GM23338 (cell line): ENCODE results near the gene SVOPL. TPM values are rescaled to one million over a fixed set of nuclear protein-coding genes. Genes with fewer than 3 reads are reported as not detected.

ENCODE experiments used
- ATAC-seq: fragments of 200-7000 bp; cut with Tn5 transposase; 3 replicates; pipeline ENCODE4 v1.9.1; 2020
- DNase-seq: peaks from one replicate; pipeline ENCODE4 v3.0.0-alpha.2; 2015; ENCODE audit warnings: low spot score
- H2AFZ ChIP-seq: fragments of 200-600 bp; sonication (generic); 2 replicates; pipeline ENCODE4 v1.8.0; 2016; ENCODE audit warnings: antibody characterized with exemption, mild to moderate bottlenecking, moderate library complexity
- H3F3A ChIP-seq: fragments of 200-600 bp; sonication (generic); replicated peaks from 2 replicates; pipeline ENCODE4 v1.8.0; 2017; ENCODE audit warnings: antibody characterized with exemption, mixed run types, low read depth
- H3K27ac ChIP-seq: fragments of 200-600 bp; sonication (generic); 2 replicates; pipeline ENCODE4 v1.6.1; 2016; ENCODE audit warnings: low read depth
- H3K27me3 ChIP-seq: fragments of 200-600 bp; sonication (generic); 2 replicates; pipeline ENCODE4 v1.8.0; 2016; ENCODE audit warnings: mild to moderate bottlenecking, mixed run types, moderate library complexity; ENCODE audit not compliant: insufficient read depth
- H3K36me3 ChIP-seq: fragments of 200-600 bp; sonication (generic); 2 replicates; pipeline ENCODE4 v1.8.0; 2016; ENCODE audit warnings: mild to moderate bottlenecking; ENCODE audit not compliant: insufficient read depth
- H3K4me1 ChIP-seq: fragments of 200-600 bp; sonication (generic); 2 replicates; pipeline ENCODE4 v1.8.0; 2016; ENCODE audit warnings: mild to moderate bottlenecking, moderate library complexity; ENCODE audit not compliant: insufficient read depth
- H3K4me2 ChIP-seq: fragments of 200-600 bp; sonication (generic); 2 replicates; pipeline ENCODE4 v1.7.1; 2017; ENCODE audit warnings: mixed run types
- H3K4me3 ChIP-seq: fragments of 200-600 bp; sonication (generic); 2 replicates; pipeline ENCODE4 v1.6.1; 2016; ENCODE audit warnings: mixed run types
- H3K79me2 ChIP-seq: fragments of 200-600 bp; sonication (generic); replicated peaks from 2 replicates; pipeline ENCODE4 v1.8.0; 2017; ENCODE audit warnings: mild to moderate bottlenecking; ENCODE audit not compliant: insufficient read depth
- H3K9me2 ChIP-seq: fragments of 200-600 bp; sonication (generic); 2 replicates; pipeline ENCODE4 v1.8.0; 2017; ENCODE audit not compliant: insufficient read depth
- H4K20me1 ChIP-seq: fragments of 200-600 bp; sonication (generic); replicated peaks from 2 replicates; pipeline ENCODE4 v1.8.0; 2017; ENCODE audit warnings: mild to moderate bottlenecking; ENCODE audit not compliant: insufficient read depth
- H3K27ac Mint-ChIP-seq: 2 replicates; pipeline ENCODE4 v1.8.0; 2020; ENCODE audit warnings: inconsistent platforms, mild to moderate bottlenecking, moderate library complexity, mixed read lengths
- H3K27me3 Mint-ChIP-seq: 3 replicates; pipeline ENCODE4 v1.8.0; 2022; ENCODE audit warnings: low read depth, mild to moderate bottlenecking, moderate library complexity, mixed read lengths, inconsistent platforms; ENCODE audit not compliant: insufficient read depth, poor library complexity
- H3K36me3 Mint-ChIP-seq: 3 replicates; pipeline ENCODE4 v1.8.0; 2021; ENCODE audit warnings: low read depth, mild to moderate bottlenecking, inconsistent platforms, moderate library complexity, mixed read lengths
- H3K4me1 Mint-ChIP-seq: 3 replicates; pipeline ENCODE4 v1.8.0; 2020; ENCODE audit warnings: mild to moderate bottlenecking, inconsistent platforms, mixed read lengths
- H3K4me3 Mint-ChIP-seq: 3 replicates; pipeline ENCODE4 v1.8.0; 2021; ENCODE audit warnings: moderate library complexity, mild to moderate bottlenecking, inconsistent platforms, mixed read lengths
- H3K9me3 Mint-ChIP-seq: 3 replicates; pipeline ENCODE4 v1.8.0; 2020; ENCODE audit warnings: moderate library complexity, mild to moderate bottlenecking, inconsistent platforms, mixed read lengths
- EZH2 ChIP-seq: fragments of 200-600 bp; sonication (generic); IDR thresholded peaks from one replicate; pipeline ENCODE4 v1.8.0; 2017; ENCODE audit warnings: antibody characterized with exemption, mild to moderate bottlenecking, low read depth; ENCODE audit not compliant: unreplicated experiment
- EZH2phosphoT487 ChIP-seq: fragments of 200-600 bp; sonication (generic); IDR thresholded peaks from one replicate; pipeline ENCODE4 v1.8.1; 2018; ENCODE audit warnings: antibody characterized with exemption; ENCODE audit not compliant: unreplicated experiment
- JUNB ChIP-seq: IDR thresholded peaks from one replicate; pipeline ENCODE4 v1.6.1; 2016; ENCODE audit warnings: antibody characterized with exemption; ENCODE audit not compliant: unreplicated experiment
- POLR2AphosphoS5 ChIP-seq: IDR thresholded peaks from 2 replicates; pipeline ENCODE4 v1.6.1; 2016; ENCODE audit warnings: antibody characterized with exemption, low read depth
- STAT1 ChIP-seq: IDR thresholded peaks from one replicate; pipeline ENCODE4 v1.6.1; 2016; ENCODE audit warnings: antibody characterized with exemption; ENCODE audit not compliant: unreplicated experiment
- ZNF114 ChIP-seq: fragments of 250-450 bp; sonication (Bioruptor Pico); IDR thresholded peaks from 2 replicates; pipeline ENCODE4 v1.5.0; 2020; ENCODE audit warnings: mild to moderate bottlenecking, moderate library complexity
- ZNF331 ChIP-seq: fragments of 250-450 bp; sonication (Bioruptor Pico); IDR thresholded peaks from 2 replicates; pipeline ENCODE4 v1.5.0; 2020; ENCODE audit warnings: low read depth, mild to moderate bottlenecking, moderate library complexity
- polyA plus RNA-seq: library from polyadenylated mRNA; unstranded; fragments of >200 nt; fragmentation: Nextera tagmentation; extraction: Ambion mirVana; gene quantifications from 2 replicates; pipeline ENCODE4 v1.2.1, GENCODE V29; 2016
- total RNA-seq: library from RNA; depleted of rRNA; stranded (reverse); fragments of >200 nt; shearing (Covaris generic); gene quantifications from 2 replicates; pipeline ENCODE4 v1.2.3, GENCODE V29; 2014
- TF ChIP-seq, protein P1 (sequence below): IDR thresholded peaks from 2 replicates; pipeline ENCODE4 v1.6.1; 2016; ENCODE audit warnings: antibody characterized with exemption
- TF ChIP-seq, protein P2 (sequence below): IDR thresholded peaks from one replicate; pipeline ENCODE4 v1.6.1; 2018; ENCODE audit warnings: antibody characterized with exemption; ENCODE audit not compliant: unreplicated experiment
- TF ChIP-seq, protein P3 (sequence below): fragments of 250-450 bp; sonication (Bioruptor Pico); IDR thresholded peaks from 2 replicates; pipeline ENCODE4 v1.5.0; 2020; ENCODE audit warnings: mild to moderate bottlenecking, moderate library complexity

Gene SVOPL
- total and polyA plus RNA-seq, 2 experiments from 2014 or later, result 1.4 to 2.1 TPM

DNA sequence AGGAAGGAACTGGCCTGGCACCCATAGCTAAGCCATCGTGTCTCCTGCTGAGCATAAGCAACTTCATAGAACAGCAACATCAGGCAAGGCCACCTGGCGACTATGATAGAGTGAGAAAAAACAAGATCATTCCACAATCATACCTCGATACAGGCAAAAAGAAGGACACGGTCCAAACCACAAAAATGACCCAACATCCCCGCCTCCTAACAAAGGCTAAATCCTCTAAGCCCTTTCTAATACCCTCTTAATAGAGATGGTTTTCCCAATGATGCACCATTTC is 40.2 kb upstream of the SVOPL start:
- Histone ChIP-seq H3K4me1 (no peaks in the 10 kb centered on the region), H3K4me2 (no peak overlapping the region), H3K4me3 (no peak overlapping the region), H3K27me3 (no peaks in the 10 kb centered on the region), H3F3A (no peaks in the 10 kb centered on the region), H3K36me3 (no peaks in the 10 kb centered on the region), H2AFZ (no peak overlapping the region), H4K20me1 (no peaks in the 10 kb centered on the region), H3K27ac (no peak overlapping the region), H3K79me2 (no peaks in the 10 kb centered on the region), H3K9me2 (no peaks in the 10 kb centered on the region)
- H3K4me3 Mint-ChIP-seq, result no peak overlapping the region
- peaks cover 3% of the 10 kb centered on the region; the same call in 1 of the 3 replicates for H3K9me3 Mint-ChIP-seq
- TF ChIP-seq EZH2phosphoT487 (no peak), ZNF331 (CRISPR knock-in tag) (no peak), JUNB (no peak), EZH2 (no peak), ZNF114 (no peak), STAT1 (no peak)
- TF ChIP-seq, protein P1, sequence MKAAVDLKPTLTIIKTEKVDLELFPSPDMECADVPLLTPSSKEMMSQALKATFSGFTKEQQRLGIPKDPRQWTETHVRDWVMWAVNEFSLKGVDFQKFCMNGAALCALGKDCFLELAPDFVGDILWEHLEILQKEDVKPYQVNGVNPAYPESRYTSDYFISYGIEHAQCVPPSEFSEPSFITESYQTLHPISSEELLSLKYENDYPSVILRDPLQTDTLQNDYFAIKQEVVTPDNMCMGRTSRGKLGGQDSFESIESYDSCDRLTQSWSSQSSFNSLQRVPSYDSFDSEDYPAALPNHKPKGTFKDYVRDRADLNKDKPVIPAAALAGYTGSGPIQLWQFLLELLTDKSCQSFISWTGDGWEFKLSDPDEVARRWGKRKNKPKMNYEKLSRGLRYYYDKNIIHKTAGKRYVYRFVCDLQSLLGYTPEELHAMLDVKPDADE, result no peak
- TF ChIP-seq, protein P2, sequence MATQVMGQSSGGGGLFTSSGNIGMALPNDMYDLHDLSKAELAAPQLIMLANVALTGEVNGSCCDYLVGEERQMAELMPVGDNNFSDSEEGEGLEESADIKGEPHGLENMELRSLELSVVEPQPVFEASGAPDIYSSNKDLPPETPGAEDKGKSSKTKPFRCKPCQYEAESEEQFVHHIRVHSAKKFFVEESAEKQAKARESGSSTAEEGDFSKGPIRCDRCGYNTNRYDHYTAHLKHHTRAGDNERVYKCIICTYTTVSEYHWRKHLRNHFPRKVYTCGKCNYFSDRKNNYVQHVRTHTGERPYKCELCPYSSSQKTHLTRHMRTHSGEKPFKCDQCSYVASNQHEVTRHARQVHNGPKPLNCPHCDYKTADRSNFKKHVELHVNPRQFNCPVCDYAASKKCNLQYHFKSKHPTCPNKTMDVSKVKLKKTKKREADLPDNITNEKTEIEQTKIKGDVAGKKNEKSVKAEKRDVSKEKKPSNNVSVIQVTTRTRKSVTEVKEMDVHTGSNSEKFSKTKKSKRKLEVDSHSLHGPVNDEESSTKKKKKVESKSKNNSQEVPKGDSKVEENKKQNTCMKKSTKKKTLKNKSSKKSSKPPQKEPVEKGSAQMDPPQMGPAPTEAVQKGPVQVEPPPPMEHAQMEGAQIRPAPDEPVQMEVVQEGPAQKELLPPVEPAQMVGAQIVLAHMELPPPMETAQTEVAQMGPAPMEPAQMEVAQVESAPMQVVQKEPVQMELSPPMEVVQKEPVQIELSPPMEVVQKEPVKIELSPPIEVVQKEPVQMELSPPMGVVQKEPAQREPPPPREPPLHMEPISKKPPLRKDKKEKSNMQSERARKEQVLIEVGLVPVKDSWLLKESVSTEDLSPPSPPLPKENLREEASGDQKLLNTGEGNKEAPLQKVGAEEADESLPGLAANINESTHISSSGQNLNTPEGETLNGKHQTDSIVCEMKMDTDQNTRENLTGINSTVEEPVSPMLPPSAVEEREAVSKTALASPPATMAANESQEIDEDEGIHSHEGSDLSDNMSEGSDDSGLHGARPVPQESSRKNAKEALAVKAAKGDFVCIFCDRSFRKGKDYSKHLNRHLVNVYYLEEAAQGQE, result no peak
- peaks cover 17% of the 10 kb centered on the region for H3K4me1 Mint-ChIP-seq
- DNase-seq, result no peak
- H3K27me3 Mint-ChIP-seq, result peaks cover 6% of the 10 kb centered on the region
- ATAC-seq, result no peak
- H3K36me3 Mint-ChIP-seq, result 0 out of 3 replicates have a peak, but pooled peaks cover 3% of the 10 kb centered on the region
- no peak overlapping the region; the same call in 1 of the 2 replicates for H3K27ac Mint-ChIP-seq

DNA sequence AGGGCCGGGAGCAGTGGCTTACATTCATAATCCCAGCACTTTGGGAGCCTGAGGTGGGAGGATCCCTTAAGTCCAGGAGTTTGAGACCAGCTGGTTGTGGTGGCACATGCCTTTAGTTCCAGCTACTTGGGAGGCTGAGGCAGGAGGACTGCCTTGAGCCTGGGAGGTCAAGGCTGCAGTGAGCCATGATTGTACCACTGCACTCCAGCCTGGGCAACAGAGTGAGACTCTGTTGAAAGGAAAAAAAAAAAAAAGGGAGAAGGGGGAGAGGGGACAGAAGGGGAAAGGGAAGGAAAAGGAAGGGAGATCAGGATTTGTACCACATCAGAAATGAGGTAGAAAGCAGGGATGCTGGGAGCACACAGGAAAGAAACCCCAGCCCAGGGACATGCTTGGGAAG is 38.7 kb upstream of the SVOPL start:
- H3K27ac ChIP-seq, result no peak overlapping the region
- no peaks in the 10 kb centered on the region for H3K79me2 ChIP-seq
- no peaks in the 10 kb centered on the region for H3K27me3 ChIP-seq
- peaks cover 6% of the 10 kb centered on the region for H3K27me3 Mint-ChIP-seq
- no peak overlapping the region for H3K4me2 ChIP-seq
- peak overlapping the region; percentile 23; the same call in 1 of the 2 replicates for H2AFZ ChIP-seq
- H3K4me1 ChIP-seq, result no peaks in the 10 kb centered on the region
- no peak overlapping the region for H3K27ac Mint-ChIP-seq
- H3K4me3 Mint-ChIP-seq, result no peak overlapping the region
- no peaks in the 10 kb centered on the region for H3F3A ChIP-seq
- H3K4me3 ChIP-seq, result no peak overlapping the region
- 0 out of 3 replicates have a peak, but pooled peaks cover 3% of the 10 kb centered on the region for H3K36me3 Mint-ChIP-seq
- H3K4me1 Mint-ChIP-seq, result peaks cover 17% of the 10 kb centered on the region
- DNase-seq, result no peak
- no peaks in the 10 kb centered on the region for H3K9me2 ChIP-seq
- ATAC-seq, result no peak
- H3K9me3 Mint-ChIP-seq, result peaks cover 3% of the 10 kb centered on the region; the same call in 1 of the 3 replicates
- H3K36me3 ChIP-seq, result no peaks in the 10 kb centered on the region
- H4K20me1 ChIP-seq, result no peaks in the 10 kb centered on the region
- no peak for TF ChIP-seq ZNF331 (CRISPR knock-in tag)
- TF ChIP-seq, protein P3, sequence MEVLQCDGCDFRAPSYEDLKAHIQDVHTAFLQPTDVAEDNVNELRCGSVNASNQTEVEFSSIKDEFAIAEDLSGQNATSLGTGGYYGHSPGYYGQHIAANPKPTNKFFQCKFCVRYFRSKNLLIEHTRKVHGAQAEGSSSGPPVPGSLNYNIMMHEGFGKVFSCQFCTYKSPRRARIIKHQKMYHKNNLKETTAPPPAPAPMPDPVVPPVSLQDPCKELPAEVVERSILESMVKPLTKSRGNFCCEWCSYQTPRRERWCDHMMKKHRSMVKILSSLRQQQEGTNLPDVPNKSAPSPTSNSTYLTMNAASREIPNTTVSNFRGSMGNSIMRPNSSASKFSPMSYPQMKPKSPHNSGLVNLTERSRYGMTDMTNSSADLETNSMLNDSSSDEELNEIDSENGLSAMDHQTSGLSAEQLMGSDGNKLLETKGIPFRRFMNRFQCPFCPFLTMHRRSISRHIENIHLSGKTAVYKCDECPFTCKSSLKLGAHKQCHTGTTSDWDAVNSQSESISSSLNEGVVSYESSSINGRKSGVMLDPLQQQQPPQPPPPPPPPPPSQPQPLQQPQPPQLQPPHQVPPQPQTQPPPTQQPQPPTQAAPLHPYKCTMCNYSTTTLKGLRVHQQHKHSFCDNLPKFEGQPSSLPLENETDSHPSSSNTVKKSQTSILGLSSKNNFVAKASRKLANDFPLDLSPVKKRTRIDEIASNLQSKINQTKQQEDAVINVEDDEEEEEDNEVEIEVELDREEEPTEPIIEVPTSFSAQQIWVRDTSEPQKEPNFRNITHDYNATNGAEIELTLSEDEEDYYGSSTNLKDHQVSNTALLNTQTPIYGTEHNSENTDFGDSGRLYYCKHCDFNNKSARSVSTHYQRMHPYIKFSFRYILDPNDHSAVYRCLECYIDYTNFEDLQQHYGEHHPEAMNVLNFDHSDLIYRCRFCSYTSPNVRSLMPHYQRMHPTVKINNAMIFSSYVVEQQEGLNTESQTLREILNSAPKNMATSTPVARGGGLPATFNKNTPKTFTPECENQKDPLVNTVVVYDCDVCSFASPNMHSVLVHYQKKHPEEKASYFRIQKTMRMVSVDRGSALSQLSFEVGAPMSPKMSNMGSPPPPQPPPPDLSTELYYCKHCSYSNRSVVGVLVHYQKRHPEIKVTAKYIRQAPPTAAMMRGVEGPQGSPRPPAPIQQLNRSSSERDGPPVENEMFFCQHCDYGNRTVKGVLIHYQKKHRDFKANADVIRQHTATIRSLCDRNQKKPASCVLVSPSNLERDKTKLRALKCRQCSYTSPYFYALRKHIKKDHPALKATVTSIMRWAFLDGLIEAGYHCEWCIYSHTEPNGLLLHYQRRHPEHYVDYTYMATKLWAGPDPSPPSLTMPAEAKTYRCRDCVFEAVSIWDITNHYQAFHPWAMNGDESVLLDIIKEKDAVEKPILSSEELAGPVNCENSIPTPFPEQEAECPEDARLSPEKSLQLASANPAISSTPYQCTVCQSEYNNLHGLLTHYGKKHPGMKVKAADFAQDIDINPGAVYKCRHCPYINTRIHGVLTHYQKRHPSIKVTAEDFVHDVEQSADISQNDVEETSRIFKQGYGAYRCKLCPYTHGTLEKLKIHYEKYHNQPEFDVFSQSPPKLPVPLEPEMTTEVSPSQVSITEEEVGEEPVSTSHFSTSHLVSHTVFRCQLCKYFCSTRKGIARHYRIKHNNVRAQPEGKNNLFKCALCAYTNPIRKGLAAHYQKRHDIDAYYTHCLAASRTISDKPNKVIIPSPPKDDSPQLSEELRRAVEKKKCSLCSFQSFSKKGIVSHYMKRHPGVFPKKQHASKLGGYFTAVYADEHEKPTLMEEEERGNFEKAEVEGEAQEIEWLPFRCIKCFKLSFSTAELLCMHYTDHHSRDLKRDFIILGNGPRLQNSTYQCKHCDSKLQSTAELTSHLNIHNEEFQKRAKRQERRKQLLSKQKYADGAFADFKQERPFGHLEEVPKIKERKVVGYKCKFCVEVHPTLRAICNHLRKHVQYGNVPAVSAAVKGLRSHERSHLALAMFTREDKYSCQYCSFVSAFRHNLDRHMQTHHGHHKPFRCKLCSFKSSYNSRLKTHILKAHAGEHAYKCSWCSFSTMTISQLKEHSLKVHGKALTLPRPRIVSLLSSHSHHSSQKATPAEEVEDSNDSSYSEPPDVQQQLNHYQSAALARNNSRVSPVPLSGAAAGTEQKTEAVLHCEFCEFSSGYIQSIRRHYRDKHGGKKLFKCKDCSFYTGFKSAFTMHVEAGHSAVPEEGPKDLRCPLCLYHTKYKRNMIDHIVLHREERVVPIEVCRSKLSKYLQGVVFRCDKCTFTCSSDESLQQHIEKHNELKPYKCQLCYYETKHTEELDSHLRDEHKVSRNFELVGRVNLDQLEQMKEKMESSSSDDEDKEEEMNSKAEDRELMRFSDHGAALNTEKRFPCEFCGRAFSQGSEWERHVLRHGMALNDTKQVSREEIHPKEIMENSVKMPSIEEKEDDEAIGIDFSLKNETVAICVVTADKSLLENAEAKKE (CRISPR knock-in tag), result no peak
- TF ChIP-seq, protein P1, result no peak
- no peak for TF ChIP-seq STAT1
- TF ChIP-seq POLR2AphosphoS5, result no peak
